Esophagus muscularis mucosa (tissue), 4 donors: ENCODE data around the gene DISC1. TPM values are rescaled to one million over a fixed set of nuclear protein-coding genes. Genes with fewer than 3 reads are reported as not detected.

ENCODE experiments used
- DNase-seq: peaks from one replicate; pipeline ENCODE4 v3.0.0-alpha.2; 2017; ENCODE audit errors: extremely low spot score
- H3K27ac ChIP-seq, 4 donors: fragments of 200-600 bp; sonication (generic); replicated peaks in 1 of 4; 1 replicate in 3 of 4; 2 replicates in 1 of 4; pipeline ENCODE4 v1.5.1; 2016 to 2019; ENCODE audit warnings: mild to moderate bottlenecking in 1 of 4
- H3K27me3 ChIP-seq, 4 donors: fragments of 200-600 bp; sonication (generic); one replicate each; pipeline versions ENCODE4 v1.5.1 to v1.6.0; 2016 to 2019
- H3K36me3 ChIP-seq, 4 donors: fragments of 200-600 bp; sonication (generic); one replicate each; pipeline ENCODE4 v1.5.1; 2016 to 2019
- H3K4me1 ChIP-seq, 4 donors: fragments of 200-600 bp; sonication (generic); one replicate each; pipeline ENCODE4 v1.5.1; 2016 to 2019
- H3K4me3 ChIP-seq, 4 donors: fragments of 200-600 bp; sonication (generic); 1 replicate in 2 of 4; 2 replicates in 2 of 4; pipeline ENCODE4 v1.5.1; 2016 to 2019; ENCODE audit warnings: mild to moderate bottlenecking in 4 of 4, moderate library complexity in 1 of 4
- H3K9me3 ChIP-seq, 4 donors: fragments of 200-600 bp; sonication (generic); 1 replicate in 3 of 4; 2 replicates in 1 of 4; pipeline ENCODE4 v1.5.1; 2016 to 2019
- CTCF ChIP-seq, 3 experiments: fragments of 200-600 bp in 2 of 3; fragments of 450-650 bp in 1 of 3; sonication (generic) in 2 of 3; IDR thresholded peaks; one replicate each; pipeline ENCODE4 v1.5.1; 2017 to 2019; ENCODE audit warnings: antibody characterized with exemption in 3 of 3, mild to moderate bottlenecking in 2 of 3, moderate library complexity in 1 of 3
- EP300 ChIP-seq: sonication (generic); formaldehyde crosslinking; IDR thresholded peaks from one replicate; pipeline ENCODE4 v1.6.1; 2017; ENCODE audit warnings: antibody characterized with exemption
- POLR2A ChIP-seq: fragments of 450-650 bp; IDR thresholded peaks from one replicate; pipeline ENCODE4 v1.6.1; 2017; ENCODE audit warnings: antibody characterized with exemption, moderate library complexity, mild to moderate bottlenecking, low read depth
- POLR2AphosphoS5 ChIP-seq, 2 donors: sonication (generic); formaldehyde crosslinking; IDR thresholded peaks; one replicate each; pipeline ENCODE4 v1.6.1; 2017; ENCODE audit warnings: antibody characterized with exemption in 2 of 2
- WGBS: methylation state at CpG from one replicate; pipeline ENCODE4 v1.1.5; 2018; 5-methylcytosine and 5-hydroxymethylcytosine counted together
- intact Hi-C: fragments of 100-400 bp; cut with DNase I; formaldehyde crosslinking; loops from one replicate; pipeline ENCODE4 v1.15.1; 2023
- total RNA-seq, 4 donors: library from RNA; depleted of rRNA; stranded (reverse); fragments of >200 nt; gene quantifications; one replicate each; pipeline versions ENCODE4 v1.1.0 to v1.2.1, GENCODE V29; 2016

Gene DISC1
- total RNA-seq, 4 donors from 2014 or later = 5.3 to 6.6 (median 6.2) TPM

DNA sequence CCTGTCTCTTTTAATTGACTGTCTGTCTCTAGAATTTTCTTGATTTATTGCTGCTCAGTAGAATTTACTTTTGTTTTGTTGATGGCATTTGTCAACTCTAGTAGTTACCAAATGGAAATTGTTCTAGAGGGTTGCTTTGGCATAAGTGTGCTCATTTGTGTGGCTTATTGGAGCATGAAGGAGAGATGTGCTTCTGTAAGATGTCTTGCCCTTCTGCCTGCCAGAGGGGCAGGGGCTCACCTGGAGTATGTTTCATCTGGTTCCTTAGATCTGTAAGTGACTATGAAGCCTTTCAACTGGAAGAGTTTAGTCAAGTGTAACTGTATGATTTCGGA is 345.5 kb downstream of the DISC1 start:
- 100% methylated on average over 1 of the region's 1 CpG for WGBS
- intact Hi-C loops = no loop called here
- no peak for DNase-seq
- Histone ChIP-seq H3K4me1 (peaks cover 0 to 8% (median 0%) of the 10 kb centered on the region in 4 donors), H3K27me3 (no peaks in the 10 kb centered on the region), H3K36me3 (no peaks in the 10 kb centered on the region), H3K4me3 (no peak overlapping the region), H3K27ac (no peak overlapping the region), H3K9me3 (peaks cover 0 to 1% (median under 1%) of the 10 kb centered on the region in 4 donors)
- TF ChIP-seq CTCF (IDR thresholded peaks at IDR 0.05) (no peak), EP300 (no peak), POLR2A (no peak), POLR2AphosphoS5 (IDR thresholded peaks at IDR 0.05) (no peak)

- no peak for DNase-seq
- Histone ChIP-seq H3K27ac (no peak overlapping the region), H3K4me1 (peaks cover 0 to 8% (median 0%) of the 10 kb centered on the region in 4 donors), H3K4me3 (no peak overlapping the region), H3K27me3 (no peaks in the 10 kb centered on the region), H3K36me3 (no peaks in the 10 kb centered on the region), H3K9me3 (peaks cover 0 to 4% (median 2%) of the 10 kb centered on the region in 4 donors)
- WGBS = 84% methylated on average over 5 of the region's 5 CpGs
- intact Hi-C loops = no loop called here
- TF ChIP-seq EP300 (no peak), POLR2AphosphoS5 (IDR thresholded peaks at IDR 0.05) (no peak), CTCF (IDR thresholded peaks at IDR 0.05) (no peak), POLR2A (no peak)
Measured at GRCh38 chr1:231973830-231974229, 347.2 kb downstream of the DISC1 start.

- no peaks in the 10 kb centered on the region for H3K36me3 ChIP-seq
- H3K4me1 ChIP-seq = peaks cover 0 to under 1% (median 0%) of the 10 kb centered on the region in 4 donors
- H3K27ac ChIP-seq = no peak overlapping the region
- TF ChIP-seq EP300 (no peak), POLR2A (no peak), CTCF (IDR thresholded peaks at IDR 0.05) (no peak), POLR2AphosphoS5 (IDR thresholded peaks at IDR 0.05) (no peak)
- no peak overlapping the region for H3K4me3 ChIP-seq
- H3K9me3 ChIP-seq = peaks cover 0 to 4% (median 2%) of the 10 kb centered on the region in 4 donors
- H3K27me3 ChIP-seq = no peaks in the 10 kb centered on the region
- DNase-seq = no peak
- intact Hi-C loops = no loop called here
- 92% methylated on average over 4 of the region's 4 CpGs for WGBS
Measured at GRCh38 chr1:231976231-231976630, 349.6 kb downstream of the DISC1 start.

- no peaks in the 10 kb centered on the region for H3K4me1 ChIP-seq
- H3K27me3 ChIP-seq = no peaks in the 10 kb centered on the region
- DNase-seq = no peak
- H3K27ac ChIP-seq = no peak overlapping the region
- 69% methylated on average over 4 of the region's 4 CpGs for WGBS
- intact Hi-C loops = no loop called here
- no peaks in the 10 kb centered on the region for H3K36me3 ChIP-seq
- H3K9me3 ChIP-seq = peaks cover 0 to 4% (median 2%) of the 10 kb centered on the region in 4 donors
- H3K4me3 ChIP-seq = no peak overlapping the region
- TF ChIP-seq EP300 (no peak), CTCF (IDR thresholded peaks at IDR 0.05) (no peak), POLR2A (no peak), POLR2AphosphoS5 (IDR thresholded peaks at IDR 0.05) (no peak)
Measured at GRCh38 chr1:231981675-231982074, 355.1 kb downstream of the DISC1 start.

- Histone ChIP-seq H3K9me3 (no peaks in the 10 kb centered on the region), H3K27ac (no peak overlapping the region), H3K4me1 (no peaks in the 10 kb centered on the region), H3K4me3 (no peak overlapping the region), H3K36me3 (no peaks in the 10 kb centered on the region), H3K27me3 (no peaks in the 10 kb centered on the region)
- intact Hi-C loops = no loop called here
- no peak for TF ChIP-seq CTCF (IDR thresholded peaks at IDR 0.05)
- no peak for TF ChIP-seq POLR2A
- no peak for TF ChIP-seq POLR2AphosphoS5 (IDR thresholded peaks at IDR 0.05)
- no peak for TF ChIP-seq EP300
- no peak for DNase-seq
- WGBS = 81% methylated on average over 5 of the region's 5 CpGs
Measured at GRCh38 chr1:231982871-231983587, 356.4 kb downstream of the DISC1 start.
